A549 treated with Mapracorat at 1 μM for 4 hours (cell line): Measurements from ENCODE around the gene RBM3. TPM values are rescaled to one million over a fixed set of nuclear protein-coding genes. Genes with fewer than 3 reads are reported as not detected.

Experiments used
- total RNA-seq: library from RNA; stranded (reverse); fragments of 200-300 nt; extraction: Qiagen RNA extraction; gene quantifications from 5 replicates; pipeline ENCODE4 v1.2.3, GENCODE V29; 2022

Gene RBM3
- 341 to 540 TPM (median 379 TPM) in 5 replicates for total RNA-seq

GRCh38 chrX:48574270-48575266, at the start of gene RBM3:
Gene RBM3 (plus strand): TSS chrX:48574484. CDS start chrX:48575181, 697 bp downstream.

GRCh38 chrX:48539345-48540027, 34.8 kb upstream of the RBM3 start, which contains the start of gene TBC1D25:
Gene TBC1D25 (plus strand): TSS chrX:48539714. CDS start chrX:48539798, 84 bp downstream.

GRCh38 chrX:48597353-48598264, 23.3 kb downstream of the RBM3 start, which contains the start of gene WDR13:
Gene WDR13 (plus strand): TSS chrX:48597492. CDS start chrX:48597997, 505 bp downstream.

Other genes with a start within 250 kb of the RBM3 start
- gene SSX3, start 217.8 kb upstream of the RBM3 start, total RNA-seq = not detected in 5 replicates
- gene SSX4, start 190.9 kb upstream of the RBM3 start, total RNA-seq = not detected in 5 replicates
- not detected in 5 replicates for gene SSX4B, start 162.5 kb upstream of the RBM3 start, total RNA-seq
- gene SLC38A5, start 104.2 kb upstream of the RBM3 start, total RNA-seq = 0.13 to 0.56 TPM (median 0.31 TPM) in 5 replicates
- gene FTSJ1, start 98.3 kb upstream of the RBM3 start, total RNA-seq = 66.3 to 72.2 TPM (median 71.3 TPM) in 5 replicates
- 15.0 to 17.7 TPM (median 16.6 TPM) in 5 replicates for gene PORCN, start 65.5 kb upstream of the RBM3 start, total RNA-seq
- 124 to 155 TPM (median 146 TPM) in 5 replicates for gene EBP, start 52.7 kb upstream of the RBM3 start, total RNA-seq
- 11.1 to 14.9 TPM (median 12.5 TPM) in 5 replicates for gene TBC1D25, start 34.8 kb upstream of the RBM3 start, total RNA-seq
- 61.4 to 93.6 TPM (median 82.8 TPM) in 5 replicates for gene WDR13, start 23.0 kb downstream of the RBM3 start, total RNA-seq
- gene WAS, start 109.3 kb downstream of the RBM3 start, total RNA-seq = 0.20 to 0.65 TPM (median 0.41 TPM) in 5 replicates
- 20.1 to 23.6 TPM (median 22.6 TPM) in 5 replicates for gene SUV39H1, start 122.2 kb downstream of the RBM3 start, total RNA-seq
- gene GLOD5, start 187.3 kb downstream of the RBM3 start, total RNA-seq = not detected in 5 replicates
- gene GATA1, start 212.1 kb downstream of the RBM3 start, total RNA-seq = not detected in 5 replicates
- 25.3 to 31.5 TPM (median 27.3 TPM) in 5 replicates for gene HDAC6, start 227.6 kb downstream of the RBM3 start, total RNA-seq